Frontal cortex (tissue), 4 donors: ENCODE measurements around the gene CDKL1. TPM values are rescaled to one million over a fixed set of nuclear protein-coding genes. Genes with fewer than 3 reads are reported as not detected.
"Not testable (repeated sequence)": the region's sequence is repeated elsewhere in the genome, so short reads cannot be mapped to it uniquely, and the experiment has no call there.

Source experiments
- DNase-seq, 2 donors: peaks; one replicate each; pipeline ENCODE4 v3.0.0; 2012; ENCODE audit warnings: low spot score in 2 of 2
- FAIRE-seq: peaks from 2 replicates; lab custom pipeline; 2012; peaks lifted over from hg19 to GRCh38; lab: Jason Lieb, UNC
- total RNA-seq: library from RNA; depleted of rRNA; stranded (reverse); fragments of >200 nt; gene quantifications from one replicate; pipeline ENCODE4 v1.2.3, GENCODE V29; 2014
- donor health status: control.
- donor health status: control.
- donor health status: control.

The CDKL1 gene
- total RNA-seq, 1 donor from 2014 or later = 10.2 TPM

DNA sequence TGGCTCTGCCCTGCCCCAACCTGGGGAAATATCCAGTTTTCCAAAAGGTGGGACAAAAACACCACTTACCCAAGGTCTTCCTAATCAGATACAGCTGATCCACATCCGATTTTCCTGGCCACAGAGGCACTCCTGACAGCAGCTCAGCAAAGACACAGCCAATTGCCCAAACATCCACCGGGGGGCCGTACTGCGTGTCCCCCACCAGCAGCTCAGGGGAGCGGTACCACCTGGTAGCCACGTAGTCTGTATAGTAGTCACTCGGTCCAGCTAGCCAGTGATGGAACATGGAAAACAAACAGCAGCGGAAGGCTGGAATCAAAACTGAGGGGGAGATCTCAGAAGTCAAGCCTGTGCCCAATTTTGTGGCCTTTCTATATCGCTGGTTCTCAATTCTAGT, 55.7 kb downstream of the CDKL1 start:
- no peak for FAIRE-seq

GRCh38 chr14:50340045-50340444, 56.6 kb downstream of the CDKL1 start:
- DNase-seq (no peak), FAIRE-seq (no peak)

More for the DNA sequence above, 55.7 kb downstream of the CDKL1 start:
- DNase-seq = no peak

- FAIRE-seq (no peak), DNase-seq (no peak)
Observed at GRCh38 chr14:50339178-50339804, 57.4 kb downstream of the CDKL1 start.

- no peak for FAIRE-seq
Observed at GRCh38 chr14:50338587-50338986, 58.1 kb downstream of the CDKL1 start.

DNA sequence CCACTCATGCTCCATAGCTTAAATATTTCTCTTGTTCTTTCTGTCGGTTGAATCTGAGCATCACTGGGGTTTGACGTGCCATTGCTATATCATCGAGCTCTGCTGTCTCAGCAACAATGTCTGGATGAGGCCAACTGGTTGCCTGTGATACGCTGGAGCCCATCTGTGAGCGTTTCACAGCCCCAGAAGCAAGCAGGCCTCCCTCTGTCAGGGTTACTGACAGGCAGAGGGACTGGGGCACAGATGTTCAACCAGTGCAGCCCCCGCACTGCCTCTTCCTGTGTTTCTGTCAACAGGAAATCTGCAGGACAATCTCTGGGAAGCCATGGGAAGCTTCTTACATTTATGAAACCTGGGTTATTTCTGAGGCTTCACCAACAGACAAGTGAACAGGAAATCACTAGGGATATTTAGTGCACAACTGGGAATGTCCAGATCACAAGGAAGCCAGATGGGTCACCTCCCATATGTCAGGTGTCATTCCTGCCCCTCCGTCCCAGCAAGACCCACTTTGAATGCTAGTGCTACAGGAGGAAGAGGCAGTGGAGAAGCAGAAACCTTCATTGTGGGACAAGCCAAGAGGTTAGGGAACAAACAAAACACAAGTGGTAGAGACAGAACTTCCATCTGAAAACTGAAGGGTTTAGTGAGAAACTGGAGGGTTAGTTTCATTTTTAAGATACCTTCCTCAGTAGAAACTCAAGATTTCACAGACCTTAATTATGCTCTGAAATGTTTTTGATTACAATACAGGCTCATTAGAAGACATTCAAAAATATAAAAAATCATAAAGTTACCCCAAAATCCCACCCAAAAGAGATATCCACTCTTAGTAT, 60.5 kb downstream of the CDKL1 start:
- DNase-seq (peak in 1 of 2 donors; percentile 42), FAIRE-seq (no peak)

More at GRCh38 chr14:50338587-50338986, 58.1 kb downstream of the CDKL1 start:
- no peak for DNase-seq

DNA sequence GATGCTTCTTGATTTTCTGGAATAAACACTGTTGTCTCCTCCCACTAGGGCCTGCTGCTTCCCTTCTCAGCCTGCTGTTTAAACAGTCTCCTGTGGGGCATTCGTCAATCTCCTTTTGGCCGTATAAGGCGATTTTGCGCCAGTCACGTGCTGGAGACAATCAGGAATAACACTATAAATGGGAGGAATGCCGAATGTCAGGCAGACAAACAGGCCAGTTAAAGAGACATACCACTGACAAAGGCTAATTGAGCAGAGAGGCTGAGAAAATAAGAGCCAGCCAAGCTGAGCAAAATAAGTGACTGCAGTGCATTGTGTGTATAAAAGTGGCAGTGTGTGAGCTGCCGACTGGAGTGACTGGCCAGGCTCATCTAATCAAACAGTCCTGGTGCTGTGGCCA, 61.3 kb downstream of the CDKL1 start:
- DNase-seq (peak; percentile 46), FAIRE-seq (no peak)

GRCh38 chr14:50334211-50334610, 62.5 kb downstream of the CDKL1 start:
- no peak for FAIRE-seq
- DNase-seq = no peak

DNA sequence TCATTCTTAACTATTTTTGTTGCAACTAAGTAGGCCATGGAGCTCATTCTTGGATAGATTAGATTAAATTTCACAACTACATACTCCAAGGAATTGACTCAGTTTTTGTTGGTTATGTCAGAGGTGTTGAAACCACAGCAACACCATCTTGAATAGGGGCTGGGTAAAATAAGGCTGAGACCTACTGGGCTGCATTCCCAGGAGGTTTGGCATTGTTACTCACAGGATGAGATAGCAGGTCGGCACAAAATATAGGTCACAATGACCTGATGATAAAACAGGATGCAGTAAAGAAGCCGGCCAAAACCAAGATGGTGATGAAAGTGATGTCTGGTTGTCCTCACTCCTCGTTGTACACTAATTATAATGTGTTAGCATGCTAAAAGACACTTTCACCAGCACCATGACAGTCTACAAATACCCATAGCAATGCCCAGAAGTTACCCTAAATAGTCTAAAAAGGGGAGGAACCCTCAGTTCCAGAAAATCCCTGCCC, 63.6 kb downstream of the CDKL1 start:
- no peak for DNase-seq
- FAIRE-seq = no peak

- DNase-seq = no peak
- FAIRE-seq = no peak
Observed at GRCh38 chr14:50331596-50331995, 65.1 kb downstream of the CDKL1 start.

- no peak for FAIRE-seq
- DNase-seq = peak in 1 of 2 donors; percentile 57
Observed at GRCh38 chr14:50321009-50321660, 75.5 kb downstream of the CDKL1 start.

- DNase-seq = no peak
- FAIRE-seq = no peak
Observed at GRCh38 chr14:50320283-50320682, 76.4 kb downstream of the CDKL1 start.

- FAIRE-seq = no peak
- no peak for DNase-seq
Observed at GRCh38 chr14:50319721-50320120, 77.0 kb downstream of the CDKL1 start.

DNA sequence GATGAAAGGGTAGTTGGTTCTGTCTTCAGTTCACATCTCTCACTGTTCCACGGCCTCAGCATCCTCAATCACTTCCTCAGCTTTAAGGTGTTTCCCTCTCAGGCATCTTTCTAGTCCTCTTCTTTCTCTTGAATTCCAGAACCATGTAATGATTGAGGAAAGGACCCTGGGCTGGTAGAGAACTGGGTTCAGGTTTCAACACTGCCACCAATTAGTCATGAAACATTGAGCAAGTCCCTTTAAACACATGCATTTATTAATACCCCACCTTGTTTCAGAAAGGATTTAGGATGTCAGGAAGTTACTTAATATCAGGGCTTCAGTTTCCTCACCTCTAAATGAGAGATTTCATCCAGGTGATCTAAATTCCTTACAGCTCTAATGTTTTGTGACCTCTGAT, 77.4 kb downstream of the CDKL1 start:
- no peak for FAIRE-seq
- no peak for DNase-seq

GRCh38 chr14:50318031-50318626, 78.6 kb downstream of the CDKL1 start:
- DNase-seq (peak in 1 of 2 donors; percentile 37), FAIRE-seq (peak; percentile 65)

DNA sequence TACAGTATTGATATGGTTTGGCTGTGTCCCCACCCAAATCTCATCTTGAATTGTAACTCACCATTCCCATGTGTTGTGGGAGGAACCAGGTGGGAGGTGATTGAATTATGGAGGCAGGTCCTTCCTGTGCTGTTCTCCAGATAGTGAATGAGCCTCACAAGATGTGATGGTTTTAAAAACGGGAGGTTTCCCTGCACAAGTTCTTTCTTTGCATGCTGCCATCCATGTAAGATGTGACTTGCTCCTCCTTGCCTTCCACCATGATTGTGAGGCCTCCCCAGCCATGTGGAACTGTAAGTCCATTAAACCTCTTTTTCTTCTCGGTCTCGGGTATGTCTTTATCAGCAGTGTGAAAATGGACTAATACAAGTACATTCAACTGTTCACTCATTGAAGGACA, 82.6 kb downstream of the CDKL1 start:
- DNase-seq, FAIRE-seq: not testable (repeated sequence)

DNA sequence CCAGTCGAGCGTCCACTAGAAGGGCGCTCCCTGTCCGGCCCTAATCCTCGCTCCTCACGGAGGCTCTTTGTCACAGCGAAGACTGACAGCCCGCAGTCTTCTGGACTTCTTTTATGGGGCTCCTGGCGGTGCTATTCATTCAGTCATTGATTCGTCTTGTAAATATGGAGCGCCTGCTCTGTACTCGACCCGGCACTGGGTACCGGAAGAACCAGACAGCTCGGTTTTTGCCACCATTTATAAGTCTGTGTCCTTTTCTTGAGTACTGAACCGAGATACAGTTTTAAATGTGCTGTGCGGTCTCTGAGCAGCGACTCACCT, 84.0 kb downstream of the CDKL1 start:
- no peak for DNase-seq
- FAIRE-seq = no peak

- peak; percentile 96 to 97 for DNase-seq
- FAIRE-seq = no peak
Observed at GRCh38 chr14:50311972-50312733, 84.5 kb downstream of the CDKL1 start, which contains the start of the genes DMAC2L and L2HGDH. DMAC2L (plus strand) TSS chr14:50312324; CDS start chr14:50321488, 9,164 bp downstream. L2HGDH (minus strand) TSS chr14:50312229; CDS start chr14:50312150, 79 bp downstream.

- peak in 1 of 2 donors; percentile 18 for DNase-seq
Observed at GRCh38 chr14:50311337-50311971, 85.2 kb downstream of the CDKL1 start.

DNA sequence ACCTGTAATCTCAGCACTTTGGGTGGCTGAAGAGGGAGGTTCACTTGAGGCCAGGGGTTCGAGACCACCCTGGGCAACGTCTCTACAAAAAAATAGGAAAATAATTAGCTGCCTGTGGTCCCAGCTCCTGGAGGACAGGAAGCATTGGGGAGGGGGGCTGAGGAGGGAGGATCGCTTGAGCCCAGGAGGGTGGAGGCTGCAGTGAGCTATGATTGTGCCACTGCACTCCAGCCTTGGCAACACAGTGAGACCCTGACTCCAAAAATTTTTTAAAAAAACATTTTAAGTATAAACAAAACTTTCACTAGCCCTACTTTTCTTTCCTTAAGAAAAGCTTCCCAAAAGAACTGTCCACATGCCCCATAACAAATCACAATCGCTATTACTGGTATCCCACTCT, 86.2 kb downstream of the CDKL1 start:
- FAIRE-seq (no peak), DNase-seq (no peak)

More at GRCh38 chr14:50311337-50311971, 85.2 kb downstream of the CDKL1 start:
- FAIRE-seq = no peak
